ENCODE measurements around the gene CCDC152.
A peak's percentile ranks its signal among the peaks of the same experiment; 100 is the strongest.
"Not testable (repeated sequence)": the region's sequence is repeated elsewhere in the genome, so short reads cannot be mapped to it uniquely, and the experiment has no call there.

CCDC152 gene

DNA sequence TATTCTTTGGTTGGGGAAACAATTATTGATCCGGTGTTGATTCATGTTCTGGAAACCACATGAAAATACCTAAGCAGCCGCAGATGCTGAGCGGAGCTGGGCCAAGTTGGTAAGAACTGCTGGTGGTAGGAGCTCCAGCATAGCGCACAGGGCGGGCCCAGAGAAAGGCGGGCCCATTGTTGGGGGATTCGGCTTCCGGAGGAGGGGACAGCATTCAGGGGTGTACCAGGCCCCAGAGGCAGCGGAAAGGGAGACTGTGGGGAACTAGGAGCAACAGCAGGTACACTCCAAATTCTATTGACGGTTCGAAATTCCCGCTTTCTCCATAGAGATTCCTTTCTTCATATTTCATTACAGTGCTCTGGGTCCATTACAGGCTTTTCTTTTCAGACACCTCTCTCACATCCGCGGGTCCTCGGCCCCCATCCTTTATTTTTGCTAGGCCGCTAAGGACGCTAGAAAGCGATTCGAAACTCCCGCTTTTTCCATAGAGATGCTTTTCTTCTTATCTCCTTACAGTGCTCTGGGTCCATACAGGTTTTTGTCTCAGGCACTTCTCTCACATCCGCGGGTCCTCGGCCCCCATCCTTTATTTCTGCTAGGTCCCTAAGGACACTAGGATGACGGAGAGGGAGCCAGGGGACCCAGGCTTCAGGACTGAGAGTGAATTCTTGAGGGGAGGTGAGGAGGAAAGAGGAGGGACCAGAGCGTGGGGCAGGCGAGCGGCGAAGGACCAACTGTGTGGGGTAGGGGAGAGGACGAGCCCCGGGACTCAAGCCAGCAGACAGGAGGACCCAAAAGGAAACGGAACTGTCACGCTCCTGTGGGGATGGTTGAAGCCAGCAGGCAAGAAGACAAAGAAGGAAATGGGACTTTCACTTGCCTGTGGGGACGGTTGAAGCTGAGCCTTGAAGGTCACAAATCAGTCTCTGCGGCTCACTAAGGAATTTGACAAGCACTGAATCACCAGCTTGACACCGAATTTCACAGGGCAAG, at the start of gene CCDC152:
Gene CCDC152, plus strand, starts transcription at position 213 of the 996 bp plus-strand sequence. CDS start 2,304 bp downstream, outside the sequence.
- H3K4me3 ChIP-seq (ENCODE audit: low read depth, low read length) = peak within 1 kb of the TSS; percentile 70
- H3K9ac ChIP-seq (ENCODE audit: low read depth, low read length) = no peak within 1 kb of the TSS
- H3K9me3 ChIP-seq (ENCODE audit: control insufficient read depth, insufficient read depth, low read length) = no peaks in the 10 kb centered on the region
- no peaks in the 10 kb centered on the region for H3K27me3 ChIP-seq (ENCODE audit: control insufficient read depth, insufficient read depth, low read length)
- peaks cover 10% of the 10 kb centered on the region; the same call in 1 of the 2 replicates for H3K4me1 ChIP-seq (ENCODE audit: control insufficient read depth, insufficient read depth, low read length)
- H3K27ac ChIP-seq (ENCODE audit: low read depth, low read length) = no peak within 1 kb of the TSS
- 0 out of 2 replicates have a peak, but pooled peaks cover 5% of the 10 kb centered on the region for H3K36me3 ChIP-seq (ENCODE audit: control insufficient read depth, insufficient read depth, low read length)

- Histone ChIP-seq H3K27ac (ENCODE audit: low read depth, low read length) (no peak overlapping the region), H3K36me3 (ENCODE audit: control insufficient read depth, insufficient read depth, low read length) (no peaks in the 10 kb centered on the region), H3K4me3 (ENCODE audit: low read depth, low read length) (no peak overlapping the region), H3K9ac (ENCODE audit: low read depth, low read length) (no peak overlapping the region), H3K9me3 (ENCODE audit: control insufficient read depth, insufficient read depth, low read length) (no peaks in the 10 kb centered on the region), H3K4me1 (ENCODE audit: control insufficient read depth, insufficient read depth, low read length) (no peaks in the 10 kb centered on the region), H3K27me3 (ENCODE audit: control insufficient read depth, insufficient read depth, low read length) (no peaks in the 10 kb centered on the region)
Observed at GRCh38 chr5:42715785-42716184, 40.8 kb upstream of the CCDC152 start.

GRCh38 chr5:42718591-42718990, 38.0 kb upstream of the CCDC152 start:
- H3K27ac ChIP-seq (ENCODE audit: low read depth, low read length) = no peak overlapping the region
- no peaks in the 10 kb centered on the region for H3K9me3 ChIP-seq (ENCODE audit: control insufficient read depth, insufficient read depth, low read length)
- no peaks in the 10 kb centered on the region for H3K4me1 ChIP-seq (ENCODE audit: control insufficient read depth, insufficient read depth, low read length)
- H3K4me3 ChIP-seq (ENCODE audit: low read depth, low read length) = no peak overlapping the region
- no peaks in the 10 kb centered on the region for H3K36me3 ChIP-seq (ENCODE audit: control insufficient read depth, insufficient read depth, low read length)
- H3K9ac ChIP-seq (ENCODE audit: low read depth, low read length) = no peak overlapping the region
- H3K27me3 ChIP-seq (ENCODE audit: control insufficient read depth, insufficient read depth, low read length) = no peaks in the 10 kb centered on the region

- Histone ChIP-seq H3K36me3 (ENCODE audit: control insufficient read depth, insufficient read depth, low read length) (no peaks in the 10 kb centered on the region), H3K9ac (ENCODE audit: low read depth, low read length) (no peak overlapping the region), H3K27me3 (ENCODE audit: control insufficient read depth, insufficient read depth, low read length) (no peaks in the 10 kb centered on the region), H3K27ac (ENCODE audit: low read depth, low read length) (no peak overlapping the region), H3K4me3 (ENCODE audit: low read depth, low read length) (no peak overlapping the region), H3K4me1 (ENCODE audit: control insufficient read depth, insufficient read depth, low read length) (no peaks in the 10 kb centered on the region), H3K9me3 (ENCODE audit: control insufficient read depth, insufficient read depth, low read length) (no peaks in the 10 kb centered on the region)
Observed at GRCh38 chr5:42719034-42719433, 37.6 kb upstream of the CCDC152 start.

GRCh38 chr5:42720251-42720650, 36.4 kb upstream of the CCDC152 start:
- H3K27me3 ChIP-seq (ENCODE audit: control insufficient read depth, insufficient read depth, low read length) = no peaks in the 10 kb centered on the region

GRCh38 chr5:42721484-42721883, 35.1 kb upstream of the CCDC152 start:
- Histone ChIP-seq H3K27me3 (ENCODE audit: control insufficient read depth, insufficient read depth, low read length) (no peaks in the 10 kb centered on the region), H3K9me3 (ENCODE audit: control insufficient read depth, insufficient read depth, low read length) (no peaks in the 10 kb centered on the region), H3K4me3 (ENCODE audit: low read depth, low read length) (no peak overlapping the region), H3K4me1 (ENCODE audit: control insufficient read depth, insufficient read depth, low read length) (no peaks in the 10 kb centered on the region), H3K9ac (ENCODE audit: low read depth, low read length) (no peak overlapping the region), H3K27ac (ENCODE audit: low read depth, low read length) (no peak overlapping the region), H3K36me3 (ENCODE audit: control insufficient read depth, insufficient read depth, low read length) (no peaks in the 10 kb centered on the region)

More at GRCh38 chr5:42720251-42720650, 36.4 kb upstream of the CCDC152 start:
- no peaks in the 10 kb centered on the region for H3K4me1 ChIP-seq (ENCODE audit: control insufficient read depth, insufficient read depth, low read length)
- no peak overlapping the region for H3K4me3 ChIP-seq (ENCODE audit: low read depth, low read length)
- H3K9ac ChIP-seq (ENCODE audit: low read depth, low read length) = no peak overlapping the region
- H3K36me3 ChIP-seq (ENCODE audit: control insufficient read depth, insufficient read depth, low read length) = no peaks in the 10 kb centered on the region
- H3K9me3 ChIP-seq (ENCODE audit: control insufficient read depth, insufficient read depth, low read length) = no peaks in the 10 kb centered on the region
- H3K27ac ChIP-seq (ENCODE audit: low read depth, low read length) = no peak overlapping the region

- H3K4me3 ChIP-seq (ENCODE audit: low read depth, low read length); H3K27ac ChIP-seq (ENCODE audit: low read depth, low read length); H3K9me3 ChIP-seq (ENCODE audit: control insufficient read depth, insufficient read depth, low read length); H3K36me3 ChIP-seq (ENCODE audit: control insufficient read depth, insufficient read depth, low read length); H3K4me1 ChIP-seq (ENCODE audit: control insufficient read depth, insufficient read depth, low read length); H3K9ac ChIP-seq (ENCODE audit: low read depth, low read length); H3K27me3 ChIP-seq (ENCODE audit: control insufficient read depth, insufficient read depth, low read length): not testable (repeated sequence)
Observed at GRCh38 chr5:42734531-42735058, 22.0 kb upstream of the CCDC152 start.

- Histone ChIP-seq H3K9me3 (ENCODE audit: control insufficient read depth, insufficient read depth, low read length) (no peaks in the 10 kb centered on the region), H3K4me1 (ENCODE audit: control insufficient read depth, insufficient read depth, low read length) (no peaks in the 10 kb centered on the region), H3K27ac (ENCODE audit: low read depth, low read length) (no peak overlapping the region), H3K4me3 (ENCODE audit: low read depth, low read length) (no peak overlapping the region), H3K36me3 (ENCODE audit: control insufficient read depth, insufficient read depth, low read length) (no peaks in the 10 kb centered on the region), H3K9ac (ENCODE audit: low read depth, low read length) (no peak overlapping the region), H3K27me3 (ENCODE audit: control insufficient read depth, insufficient read depth, low read length) (no peaks in the 10 kb centered on the region)
Observed at GRCh38 chr5:42740920-42741319, 15.7 kb upstream of the CCDC152 start.

GRCh38 chr5:42745426-42745825, 11.2 kb upstream of the CCDC152 start:
- Histone ChIP-seq H3K4me1 (ENCODE audit: control insufficient read depth, insufficient read depth, low read length) (no peaks in the 10 kb centered on the region), H3K4me3 (ENCODE audit: low read depth, low read length) (no peak overlapping the region), H3K27ac (ENCODE audit: low read depth, low read length) (no peak overlapping the region), H3K9me3 (ENCODE audit: control insufficient read depth, insufficient read depth, low read length) (no peaks in the 10 kb centered on the region), H3K9ac (ENCODE audit: low read depth, low read length) (no peak overlapping the region), H3K27me3 (ENCODE audit: control insufficient read depth, insufficient read depth, low read length) (no peaks in the 10 kb centered on the region), H3K36me3 (ENCODE audit: control insufficient read depth, insufficient read depth, low read length) (no peaks in the 10 kb centered on the region)

DNA sequence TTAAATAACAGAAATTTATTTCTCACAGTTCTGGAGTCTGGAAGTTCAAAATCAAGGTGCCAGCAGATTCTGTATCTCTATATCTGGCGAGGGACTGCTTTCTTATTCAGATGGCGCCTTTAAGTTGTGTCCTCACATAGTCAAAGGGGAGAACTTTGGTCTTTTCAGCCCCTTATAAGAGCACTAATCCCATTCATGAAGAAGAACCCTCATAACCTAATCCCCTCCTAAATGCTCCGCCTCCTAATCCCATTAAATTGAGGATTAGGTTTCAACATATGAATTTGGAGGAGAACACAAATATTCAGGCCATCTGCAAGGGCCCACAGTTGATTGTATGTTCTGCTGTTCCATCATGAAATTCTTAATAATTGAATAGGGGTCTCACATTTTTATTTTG, 10.8 kb upstream of the CCDC152 start:
- Histone ChIP-seq H3K4me1 (ENCODE audit: control insufficient read depth, insufficient read depth, low read length) (no peaks in the 10 kb centered on the region), H3K4me3 (ENCODE audit: low read depth, low read length) (no peak overlapping the region), H3K9me3 (ENCODE audit: control insufficient read depth, insufficient read depth, low read length) (no peaks in the 10 kb centered on the region), H3K27ac (ENCODE audit: low read depth, low read length) (no peak overlapping the region), H3K9ac (ENCODE audit: low read depth, low read length) (no peak overlapping the region), H3K27me3 (ENCODE audit: control insufficient read depth, insufficient read depth, low read length) (no peaks in the 10 kb centered on the region), H3K36me3 (ENCODE audit: control insufficient read depth, insufficient read depth, low read length) (no peaks in the 10 kb centered on the region)

DNA sequence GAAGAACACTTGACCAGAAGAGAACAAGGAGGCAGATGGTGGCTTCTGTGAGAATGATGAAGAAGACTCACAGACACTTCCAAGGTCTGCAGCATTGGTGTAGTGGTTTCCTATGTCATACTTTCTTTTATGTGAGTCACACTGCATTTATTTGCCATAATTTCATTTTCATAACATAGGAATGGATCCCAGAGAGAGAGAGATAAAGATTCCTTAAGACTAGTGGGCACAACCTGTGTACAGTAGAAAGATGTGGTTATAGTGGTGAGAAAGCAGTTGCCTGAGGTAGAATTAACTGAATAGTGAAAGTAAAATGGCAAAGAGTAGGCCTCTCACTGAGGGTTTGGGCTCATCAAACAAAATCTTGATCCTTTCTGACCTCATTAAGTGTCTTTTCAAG, 7.6 kb upstream of the CCDC152 start:
- Histone ChIP-seq H3K27me3 (ENCODE audit: control insufficient read depth, insufficient read depth, low read length) (no peaks in the 10 kb centered on the region), H3K27ac (ENCODE audit: low read depth, low read length) (no peak overlapping the region), H3K9me3 (ENCODE audit: control insufficient read depth, insufficient read depth, low read length) (no peaks in the 10 kb centered on the region), H3K36me3 (ENCODE audit: control insufficient read depth, insufficient read depth, low read length) (no peaks in the 10 kb centered on the region), H3K4me1 (ENCODE audit: control insufficient read depth, insufficient read depth, low read length) (no peaks in the 10 kb centered on the region), H3K4me3 (ENCODE audit: low read depth, low read length) (no peak overlapping the region), H3K9ac (ENCODE audit: low read depth, low read length) (no peak overlapping the region)
